ENCODE data around the gene SPAG17.

The SPAG17 gene

GRCh38 chr1:118101515-118101844 lies 83.5 kb downstream of the SPAG17 start:
- ATAC-seq = no peak
- no peak for TF ChIP-seq ISL1 (CRISPR knock-in tag; IDR thresholded peaks at IDR 0.05)
- TF ChIP-seq OSR1 (CRISPR knock-in tag; IDR thresholded peaks at IDR 0.05) = no peak
- no peak for TF ChIP-seq TOX (CRISPR knock-in tag; IDR thresholded peaks at IDR 0.05; ENCODE audit: borderline replicate concordance)
- no peak for TF ChIP-seq ZFP30 (CRISPR knock-in tag; IDR thresholded peaks at IDR 0.05)
- no peak for TF ChIP-seq ZNF70 (CRISPR knock-in tag; IDR thresholded peaks at IDR 0.05)
- no peak for TF ChIP-seq ZC3H10 (CRISPR knock-in tag; IDR thresholded peaks at IDR 0.05)
- no peak for TF ChIP-seq ZFP3 (CRISPR knock-in tag; IDR thresholded peaks at IDR 0.05)
- no peak for TF ChIP-seq ESRRG (CRISPR knock-in tag; IDR thresholded peaks at IDR 0.05)
- no peak for TF ChIP-seq TSHZ2 (CRISPR knock-in tag; IDR thresholded peaks at IDR 0.05)
- no peak for TF ChIP-seq PATZ1 (CRISPR knock-in tag; IDR thresholded peaks at IDR 0.05; ENCODE audit: borderline replicate concordance)
- TF ChIP-seq BACH2 (CRISPR knock-in tag; IDR thresholded peaks at IDR 0.05; ENCODE audit: borderline replicate concordance) = no peak
- no peak for TF ChIP-seq ARNTL (CRISPR knock-in tag; IDR thresholded peaks at IDR 0.05; ENCODE audit: borderline replicate concordance, low read depth)
- no peak for TF ChIP-seq PPARA (CRISPR knock-in tag; IDR thresholded peaks at IDR 0.05; ENCODE audit: borderline replicate concordance)
- no peak for TF ChIP-seq ZNF8 (CRISPR knock-in tag; IDR thresholded peaks at IDR 0.05)
- TF ChIP-seq CREB5 (CRISPR knock-in tag; IDR thresholded peaks at IDR 0.05; ENCODE audit: low read depth) = no peak

- ATAC-seq = no peak
- TF ChIP-seq TSHZ2 (CRISPR knock-in tag; IDR thresholded peaks at IDR 0.05) (no peak), ARNTL (CRISPR knock-in tag; IDR thresholded peaks at IDR 0.05; ENCODE audit: borderline replicate concordance, low read depth) (no peak), RARB (CRISPR knock-in tag; IDR thresholded peaks at IDR 0.05) (no peak), ESRRG (CRISPR knock-in tag; IDR thresholded peaks at IDR 0.05) (no peak)
Observed at GRCh38 chr1:118100686-118101514, 84.1 kb downstream of the SPAG17 start.

- no peak for ATAC-seq
- no peak for TF ChIP-seq PPARA (CRISPR knock-in tag; IDR thresholded peaks at IDR 0.05; ENCODE audit: borderline replicate concordance)
- no peak for TF ChIP-seq TOX (CRISPR knock-in tag; IDR thresholded peaks at IDR 0.05; ENCODE audit: borderline replicate concordance)
Observed at GRCh38 chr1:118099686-118100085, 85.3 kb downstream of the SPAG17 start.

GRCh38 chr1:118097622-118098348 lies 87.2 kb downstream of the SPAG17 start:
- no peak for TF ChIP-seq BACH2 (CRISPR knock-in tag; IDR thresholded peaks at IDR 0.05; ENCODE audit: borderline replicate concordance)
- TF ChIP-seq TSHZ2 (CRISPR knock-in tag; IDR thresholded peaks at IDR 0.05) = no peak
- no peak for ATAC-seq

Data from SK-N-SH treated with all-trans-retinoic acid at 6 μM for 48 hours (cell line).